GM20431 (cell line): Measurements from ENCODE around the gene SLC6A16.

ENCODE experiments used
- in situ Hi-C: fragments of 300-500 bp; cut with MseI, MboI; formaldehyde crosslinking; loops from one replicate; pipeline ENCODE4 v1.15.0; 2020; ENCODE audit warnings: low sequenced_read_pairs; ENCODE audit not compliant: unreplicated experiment

SLC6A16 gene

DNA sequence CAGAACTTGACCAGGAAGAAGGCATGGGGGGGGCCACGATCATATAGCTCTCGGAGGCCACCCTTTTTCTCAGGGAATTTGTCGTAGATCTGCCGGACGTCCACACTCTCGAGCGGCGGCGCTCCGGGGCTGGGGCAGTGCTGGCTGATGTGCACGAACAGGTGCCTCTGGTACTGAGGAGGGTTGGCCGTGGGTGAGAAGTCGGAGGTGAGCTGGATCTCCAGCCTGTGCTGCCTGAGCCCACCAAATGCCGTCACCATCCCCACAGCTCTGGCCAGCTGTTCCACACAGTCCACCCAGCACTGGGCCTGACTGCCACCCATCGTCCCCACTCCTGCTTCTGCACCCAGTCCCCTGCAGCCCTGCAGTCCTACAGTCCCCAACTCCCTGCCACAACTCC is 22.2 kb upstream of the SLC6A16 start:
- in situ Hi-C loops = no loop called here

DNA sequence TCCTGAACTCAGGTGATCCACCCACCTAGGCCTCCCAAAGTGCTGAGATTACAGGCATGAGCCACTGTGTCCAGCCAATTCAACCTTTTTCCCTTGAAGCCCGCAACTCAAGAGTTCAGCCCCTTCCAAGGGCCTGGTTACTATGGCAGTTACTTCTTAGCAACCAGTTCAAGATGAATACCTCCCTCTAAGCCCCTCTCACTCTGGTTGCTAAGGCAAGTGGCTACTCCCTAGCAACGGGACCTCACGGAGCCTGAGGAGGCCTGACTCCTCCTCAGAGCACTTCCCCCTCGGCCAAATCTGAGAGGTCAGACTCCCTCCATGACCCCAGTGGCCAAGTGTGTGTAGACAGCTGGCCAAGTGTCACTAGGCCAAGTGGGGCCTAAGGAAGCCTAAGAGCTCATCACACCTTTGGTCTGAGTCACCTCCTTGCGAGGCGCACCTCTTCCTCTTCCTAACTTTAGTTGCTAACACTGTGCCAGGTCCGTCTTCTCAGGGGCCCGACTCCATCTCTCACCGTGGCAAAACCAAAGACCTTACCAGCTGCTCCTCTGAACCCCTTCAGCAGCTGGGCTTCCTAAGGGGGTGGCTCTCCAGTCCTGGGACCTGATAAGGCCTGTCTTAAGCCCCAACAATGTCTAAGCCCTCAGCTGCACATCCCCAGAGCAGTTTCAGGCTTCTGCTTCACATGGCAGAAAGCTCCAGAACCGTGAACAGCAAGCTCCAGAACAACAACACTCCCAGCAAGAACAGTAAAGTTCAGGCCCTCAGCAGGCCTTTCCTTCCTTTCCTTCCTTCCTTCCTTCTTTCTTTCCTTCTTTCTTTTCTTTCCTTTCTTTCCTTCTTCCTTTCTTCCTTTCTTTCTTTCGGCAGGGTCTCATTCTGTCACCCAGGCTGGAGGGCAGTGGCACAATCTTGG is 19.8 kb upstream of the SLC6A16 start:
- in situ Hi-C loops = no loop called here

- in situ Hi-C loops = no loop called here
Measured at GRCh38 chr19:49343123-49343522, 18.1 kb upstream of the SLC6A16 start.

- in situ Hi-C loops = no loop called here
Measured at GRCh38 chr19:49342291-49342721, 17.3 kb upstream of the SLC6A16 start.

GRCh38 chr19:49340865-49341718 is 16.1 kb upstream of the SLC6A16 start:
- in situ Hi-C loops = no loop called here

DNA sequence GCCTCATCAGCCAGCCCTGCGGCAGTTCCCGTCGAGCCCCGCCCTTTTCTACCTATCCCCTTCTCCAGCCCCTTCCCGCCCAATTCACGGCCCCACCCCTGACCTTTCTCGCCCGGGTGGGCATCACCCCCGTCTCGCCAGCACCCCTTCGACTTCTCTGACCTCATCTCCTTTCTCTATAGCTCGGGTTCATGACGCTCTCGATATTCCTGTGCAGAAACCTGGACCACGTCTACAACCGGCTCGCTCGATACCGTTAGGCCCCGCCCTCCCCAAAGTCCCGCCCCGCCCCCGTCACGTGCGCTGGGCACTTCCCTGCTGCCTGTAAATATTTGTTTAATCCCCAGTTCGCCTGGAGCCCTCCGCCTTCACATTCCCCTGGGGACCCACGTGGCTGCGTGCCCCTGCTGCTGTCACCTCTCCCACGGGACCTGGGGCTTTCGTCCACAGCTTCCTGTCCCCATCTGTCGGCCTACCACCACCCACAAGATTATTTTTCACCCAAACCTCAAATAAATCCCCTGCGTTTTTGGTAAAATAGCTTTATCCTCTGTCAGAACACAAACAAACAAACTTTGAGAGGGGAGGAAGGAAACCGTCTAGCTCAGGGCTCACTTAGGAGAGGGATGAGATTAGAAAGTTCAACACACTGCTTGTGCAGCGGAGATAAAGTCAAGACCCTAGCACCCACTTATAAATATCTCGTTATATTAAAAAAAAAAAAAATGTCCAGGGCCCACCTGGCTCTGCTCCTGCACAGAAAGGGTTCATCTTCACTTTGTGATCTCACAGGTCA is 15.3 kb upstream of the SLC6A16 start:
- in situ Hi-C loops = no loop called here

DNA sequence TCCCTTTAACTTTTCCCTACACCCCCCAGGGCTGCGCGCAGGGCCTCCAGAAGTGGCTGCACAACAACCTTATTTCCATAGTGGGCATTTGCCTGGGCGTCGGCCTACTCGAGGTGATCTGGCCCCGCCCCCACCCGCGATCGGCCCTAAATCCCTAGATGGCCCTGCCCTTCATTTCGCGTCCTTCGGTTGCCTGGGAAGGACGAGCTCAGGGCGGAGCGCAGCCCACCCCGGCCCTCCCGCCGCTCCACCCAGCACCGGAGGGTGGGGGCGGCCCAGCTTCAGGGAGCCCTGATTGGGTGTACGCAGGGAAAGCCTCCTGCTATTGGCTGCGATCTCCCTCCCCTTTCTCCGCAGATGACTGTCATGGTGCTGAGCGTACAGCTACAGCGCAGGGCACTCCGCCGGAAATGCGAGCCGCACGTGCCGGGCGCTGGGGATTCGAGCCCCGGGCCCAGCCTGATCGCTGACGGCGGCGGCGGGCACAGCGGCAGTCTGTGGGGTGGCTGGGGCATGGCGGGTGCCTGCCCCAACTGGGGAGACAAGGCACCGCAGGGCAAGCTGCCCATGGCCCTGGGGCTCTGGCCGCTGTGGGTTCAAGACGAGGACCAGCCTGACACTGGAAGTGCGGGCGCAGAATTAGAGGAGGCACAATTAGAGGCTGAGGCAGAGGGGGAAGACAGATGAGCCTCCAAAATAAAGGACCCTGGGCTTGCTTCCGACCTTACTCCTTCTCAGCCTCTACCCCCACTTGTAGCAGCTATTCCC is 14.5 kb upstream of the SLC6A16 start:
- in situ Hi-C loops = no loop called here

GRCh38 chr19:49338691-49339300 is 13.8 kb upstream of the SLC6A16 start:
- in situ Hi-C loops = no loop called here

- in situ Hi-C loops = no loop called here
Measured at GRCh38 chr19:49338023-49338677, 13.2 kb upstream of the SLC6A16 start.

- in situ Hi-C loops = no loop called here
Measured at GRCh38 chr19:49337267-49338022, 12.5 kb upstream of the SLC6A16 start.

DNA sequence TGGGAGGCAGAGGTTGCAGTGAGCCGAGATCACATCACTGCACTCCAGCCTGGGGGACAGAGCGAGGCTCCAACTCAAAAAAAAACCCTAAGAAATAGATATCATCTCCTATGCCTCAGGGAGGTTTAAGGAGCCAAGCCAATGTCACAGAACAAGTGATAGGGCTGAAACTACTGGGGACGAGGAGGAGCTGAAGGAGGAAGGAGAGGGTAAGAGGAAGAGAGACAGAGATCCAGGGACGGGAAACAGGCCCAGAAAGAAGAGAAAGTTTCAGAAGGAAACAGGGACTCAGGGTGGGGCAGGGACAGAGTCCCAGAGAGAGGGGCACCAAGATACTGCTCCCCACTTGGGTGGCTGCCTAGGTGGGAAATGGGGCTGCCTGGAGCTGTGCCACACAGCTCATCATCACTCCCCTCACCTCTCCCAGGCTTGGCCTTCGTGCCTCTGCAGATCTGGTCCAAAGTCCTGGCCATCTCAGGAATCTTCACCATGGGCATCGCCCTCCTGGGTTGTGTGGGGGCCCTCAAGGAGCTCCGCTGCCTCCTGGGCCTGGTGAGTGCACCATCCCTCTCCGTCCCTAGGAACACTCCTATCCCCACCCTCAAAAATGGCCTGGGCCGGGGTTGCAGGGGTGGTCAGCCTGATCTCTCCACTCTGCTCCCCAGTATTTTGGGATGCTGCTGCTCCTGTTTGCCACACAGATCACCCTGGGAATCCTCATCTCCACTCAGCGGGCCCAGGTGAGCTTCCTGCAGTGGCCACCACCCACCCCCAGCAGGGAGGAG is 11.7 kb upstream of the SLC6A16 start:
- in situ Hi-C loops = no loop called here

DNA sequence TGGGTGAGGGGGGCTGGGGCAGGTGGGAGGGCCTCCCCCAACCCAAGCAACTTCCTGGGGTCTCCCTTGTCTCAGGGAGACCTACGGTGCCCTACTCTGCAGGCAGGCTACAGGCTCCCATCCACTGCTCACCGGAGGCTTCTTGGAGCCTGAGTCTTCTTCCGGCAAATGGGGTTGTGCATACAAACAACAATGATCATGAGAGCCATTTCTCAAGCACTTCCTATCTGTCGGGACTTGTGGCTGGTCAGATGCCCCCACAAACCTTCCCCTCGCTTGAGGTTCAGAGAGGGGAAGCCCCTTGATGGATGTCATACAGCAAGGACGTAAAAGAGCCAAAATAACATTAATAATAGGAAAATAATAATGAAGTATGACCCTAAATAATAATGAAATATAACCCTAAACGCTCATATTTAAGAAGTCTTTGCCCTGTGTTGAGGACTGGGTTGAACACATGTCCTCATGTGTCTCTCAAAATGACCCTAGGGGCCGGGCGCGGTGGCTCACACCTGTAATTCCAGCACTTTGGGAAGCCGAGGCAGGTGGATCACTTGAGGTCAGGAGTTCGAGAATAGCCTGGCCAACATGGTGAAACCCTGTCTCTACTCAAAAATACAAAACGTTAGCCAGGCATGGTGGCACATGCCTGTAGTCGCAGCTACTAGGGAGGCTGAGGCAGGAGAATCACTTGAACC is 10.9 kb upstream of the SLC6A16 start:
- in situ Hi-C loops = no loop called here

GRCh38 chr19:49335071-49335783 is 10.2 kb upstream of the SLC6A16 start, which contains the start of gene CD37:
CD37 (plus strand) TSS chr19:49335406; CDS start chr19:49335541, 135 bp downstream.
- in situ Hi-C loops = no loop called here

DNA sequence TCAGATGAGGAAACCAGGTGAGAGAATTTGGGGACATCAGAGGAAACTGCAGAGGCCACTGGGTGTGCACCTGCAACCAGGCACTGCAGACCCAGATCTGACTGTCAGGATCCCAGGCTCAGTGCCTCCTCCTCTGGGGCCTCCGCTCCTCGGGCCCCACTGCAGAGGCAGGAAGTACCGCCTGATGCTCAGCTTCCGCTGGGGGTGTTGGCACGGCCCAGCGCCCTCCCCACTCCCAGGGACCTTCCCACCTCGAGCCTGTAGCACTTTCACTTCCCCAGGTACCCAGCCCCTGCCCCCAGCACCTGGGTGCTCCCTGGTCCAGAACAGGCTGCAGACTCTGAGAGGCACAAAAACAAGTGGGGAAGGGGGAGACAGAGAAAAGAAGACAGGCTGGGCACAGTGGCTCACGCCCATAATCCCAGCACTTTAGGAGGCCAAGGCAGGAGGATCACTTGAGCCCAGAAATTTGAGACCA is 8.9 kb upstream of the SLC6A16 start:
- in situ Hi-C loops = no loop called here

DNA sequence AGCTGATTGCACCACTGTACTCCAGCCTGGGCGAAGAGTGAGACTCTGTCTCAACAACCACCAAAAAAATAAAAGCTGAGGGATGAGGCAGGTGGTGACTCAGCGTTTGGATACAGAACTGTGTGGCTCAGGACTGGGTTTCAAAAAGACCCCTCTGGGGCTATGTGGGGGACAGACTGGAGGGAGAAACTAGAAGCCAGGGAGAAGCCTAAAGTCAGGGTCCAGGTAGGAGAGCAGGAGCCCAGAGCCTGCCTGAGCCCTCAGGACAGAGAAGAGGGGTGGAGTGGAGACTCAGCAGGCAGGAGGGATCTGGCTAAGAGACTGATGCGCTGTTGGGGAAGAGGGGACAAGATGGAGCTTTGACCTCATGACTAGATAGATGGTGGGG is 8.4 kb upstream of the SLC6A16 start:
- in situ Hi-C loops = no loop called here
